ENCODE measurements around the gene KCND3. TPM values are rescaled to one million over a fixed set of nuclear protein-coding genes. Genes with fewer than 3 reads are reported as not detected.

The KCND3 gene
- total RNA-seq, 3 donors from 2014 or later (not counting 1 experiment from before 2014, with no cell fraction given) = 0.07 to 0.16 TPM; not detected in 1

DNA sequence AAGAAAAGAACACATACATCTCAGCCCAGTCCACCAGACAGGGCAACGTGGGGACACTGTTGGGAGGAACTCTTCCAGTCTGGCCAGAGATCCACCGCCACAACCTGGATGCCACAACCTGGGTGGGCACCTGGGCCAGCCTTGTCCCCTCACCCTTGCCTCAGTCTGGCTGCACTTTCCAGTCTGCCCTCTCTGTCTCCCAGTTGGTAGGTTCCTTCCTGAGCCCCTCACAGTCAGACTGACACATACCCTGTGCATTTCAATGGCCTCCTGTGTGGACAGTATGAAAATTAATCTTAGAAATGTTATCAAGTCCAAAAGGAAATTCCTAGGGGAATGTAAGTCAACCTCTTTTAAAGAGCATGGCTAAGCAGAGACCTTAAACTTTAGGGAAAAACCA lies 184.2 kb downstream of the KCND3 start:
- Histone ChIP-seq H3K27me3 (ENCODE audit: control insufficient read depth, insufficient read depth, low read length) (no peaks in the 10 kb centered on the region), H3K27ac (ENCODE audit: low read length) (no peak overlapping the region), H3K9me3 (ENCODE audit: control insufficient read depth, insufficient read depth, low read length) (no peaks in the 10 kb centered on the region), H3K4me1 (ENCODE audit: control insufficient read depth, insufficient read depth, low read length) (peaks cover 5% of the 10 kb centered on the region), H3K36me3 (ENCODE audit: control insufficient read depth, insufficient read depth, low read length) (no peaks in the 10 kb centered on the region), H3K4me3 (ENCODE audit: low read length) (no peak overlapping the region)
- Mint-ChIP-seq H3K4me1 (peaks cover 7 to 11% of the 10 kb centered on the region in 2 donors), H3K4me3 (no peak overlapping the region), H3K36me3 (no peaks in the 10 kb centered on the region), H3K27ac (no peak overlapping the region), H3K9me3 (no peaks in the 10 kb centered on the region), H3K27me3 (ENCODE audit: low read depth in 2 of 2) (peaks cover 0 to 3% of the 10 kb centered on the region in 2 donors)
- WGBS (ENCODE audit: insufficient coverage) = 89% methylated on average over 2 of the region's 2 CpGs
- no peak for DNase-seq
- no peak for ATAC-seq
- intact Hi-C loops (cut with micrococcal nuclease) = no loop called here
- TF ChIP-seq, protein P1, sequence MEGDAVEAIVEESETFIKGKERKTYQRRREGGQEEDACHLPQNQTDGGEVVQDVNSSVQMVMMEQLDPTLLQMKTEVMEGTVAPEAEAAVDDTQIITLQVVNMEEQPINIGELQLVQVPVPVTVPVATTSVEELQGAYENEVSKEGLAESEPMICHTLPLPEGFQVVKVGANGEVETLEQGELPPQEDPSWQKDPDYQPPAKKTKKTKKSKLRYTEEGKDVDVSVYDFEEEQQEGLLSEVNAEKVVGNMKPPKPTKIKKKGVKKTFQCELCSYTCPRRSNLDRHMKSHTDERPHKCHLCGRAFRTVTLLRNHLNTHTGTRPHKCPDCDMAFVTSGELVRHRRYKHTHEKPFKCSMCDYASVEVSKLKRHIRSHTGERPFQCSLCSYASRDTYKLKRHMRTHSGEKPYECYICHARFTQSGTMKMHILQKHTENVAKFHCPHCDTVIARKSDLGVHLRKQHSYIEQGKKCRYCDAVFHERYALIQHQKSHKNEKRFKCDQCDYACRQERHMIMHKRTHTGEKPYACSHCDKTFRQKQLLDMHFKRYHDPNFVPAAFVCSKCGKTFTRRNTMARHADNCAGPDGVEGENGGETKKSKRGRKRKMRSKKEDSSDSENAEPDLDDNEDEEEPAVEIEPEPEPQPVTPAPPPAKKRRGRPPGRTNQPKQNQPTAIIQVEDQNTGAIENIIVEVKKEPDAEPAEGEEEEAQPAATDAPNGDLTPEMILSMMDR (IDR thresholded peaks at IDR 0.05) = no peak

DNA sequence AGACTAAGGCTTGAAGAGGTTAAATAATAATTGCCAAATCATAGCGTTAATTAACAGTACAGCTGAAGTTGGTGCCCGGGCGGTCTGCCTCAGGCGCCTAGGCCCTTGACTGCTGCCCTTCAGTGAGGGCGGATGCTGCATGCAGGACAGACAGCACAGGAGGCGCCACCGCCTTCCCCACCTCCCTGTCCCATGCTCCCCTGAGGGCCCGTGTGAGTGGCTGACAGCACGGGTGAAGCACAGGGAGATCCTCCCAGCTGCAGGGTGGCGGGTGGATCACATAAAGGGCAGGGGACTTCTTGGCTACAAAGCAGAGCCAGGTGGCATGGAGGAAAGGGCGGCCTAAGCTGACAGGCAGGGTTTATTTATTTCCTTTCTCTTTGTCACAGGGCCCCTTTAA lies 184.7 kb downstream of the KCND3 start:
- H3K4me1 Mint-ChIP-seq = peaks cover 7 to 11% of the 10 kb centered on the region in 2 donors
- Histone ChIP-seq H3K9me3 (ENCODE audit: control insufficient read depth, insufficient read depth, low read length) (no peaks in the 10 kb centered on the region), H3K4me1 (ENCODE audit: control insufficient read depth, insufficient read depth, low read length) (peaks cover 4% of the 10 kb centered on the region), H3K27ac (ENCODE audit: low read length) (no peak overlapping the region), H3K27me3 (ENCODE audit: control insufficient read depth, insufficient read depth, low read length) (no peaks in the 10 kb centered on the region), H3K36me3 (ENCODE audit: control insufficient read depth, insufficient read depth, low read length) (no peaks in the 10 kb centered on the region), H3K4me3 (ENCODE audit: low read length) (no peak overlapping the region)
- no peaks in the 10 kb centered on the region for H3K36me3 Mint-ChIP-seq
- intact Hi-C loops (cut with micrococcal nuclease) = no loop called here
- H3K27ac Mint-ChIP-seq = no peak overlapping the region
- no peak overlapping the region for H3K4me3 Mint-ChIP-seq
- DNase-seq (no peak), ATAC-seq (no peak)
- H3K27me3 Mint-ChIP-seq (ENCODE audit: low read depth in 2 of 2) = peaks cover 0 to 3% of the 10 kb centered on the region in 2 donors
- 90% methylated on average over 11 of the region's 11 CpGs for WGBS (ENCODE audit: insufficient coverage)
- H3K9me3 Mint-ChIP-seq = no peaks in the 10 kb centered on the region
- TF ChIP-seq, protein P1 (IDR thresholded peaks at IDR 0.05) = no peak

DNA sequence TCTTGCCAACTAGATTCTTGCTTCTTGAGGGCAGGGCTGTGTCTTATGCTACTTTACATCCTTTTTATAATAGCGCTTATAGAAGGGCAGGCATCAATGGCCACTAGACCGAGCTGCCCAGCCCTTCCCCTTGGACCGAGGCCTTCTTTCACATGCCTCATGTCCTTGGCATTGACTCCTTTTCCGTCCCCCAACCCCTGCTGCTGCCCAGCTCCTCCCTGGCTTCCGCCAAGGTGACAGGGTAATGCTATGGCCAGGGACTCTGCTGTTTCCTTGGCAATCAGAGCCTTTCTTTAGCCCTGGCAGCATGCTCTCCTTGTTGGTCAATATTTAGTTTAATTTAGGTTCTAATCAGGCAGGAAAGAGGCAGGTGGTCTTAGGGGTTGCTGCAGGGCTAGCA lies 185.5 kb downstream of the KCND3 start:
- WGBS (ENCODE audit: insufficient coverage) = 86% methylated on average over 5 of the region's 5 CpGs
- Histone ChIP-seq H3K4me3 (ENCODE audit: low read length) (no peak overlapping the region), H3K27me3 (ENCODE audit: control insufficient read depth, insufficient read depth, low read length) (no peaks in the 10 kb centered on the region), H3K36me3 (ENCODE audit: control insufficient read depth, insufficient read depth, low read length) (no peaks in the 10 kb centered on the region), H3K9me3 (ENCODE audit: control insufficient read depth, insufficient read depth, low read length) (no peaks in the 10 kb centered on the region), H3K27ac (ENCODE audit: low read length) (no peak overlapping the region), H3K4me1 (ENCODE audit: control insufficient read depth, insufficient read depth, low read length) (no peaks in the 10 kb centered on the region)
- Mint-ChIP-seq H3K27me3 (ENCODE audit: low read depth in 2 of 2) (peaks cover 0 to 6% of the 10 kb centered on the region in 2 donors), H3K9me3 (no peaks in the 10 kb centered on the region), H3K36me3 (no peaks in the 10 kb centered on the region), H3K4me3 (no peak overlapping the region), H3K4me1 (peaks cover 7 to 11% of the 10 kb centered on the region in 2 donors), H3K27ac (no peak overlapping the region)
- intact Hi-C loops (cut with micrococcal nuclease) = no loop called here
- DNase-seq (no peak), ATAC-seq (no peak)
- TF ChIP-seq, protein P1 (IDR thresholded peaks at IDR 0.05) = no peak

DNA sequence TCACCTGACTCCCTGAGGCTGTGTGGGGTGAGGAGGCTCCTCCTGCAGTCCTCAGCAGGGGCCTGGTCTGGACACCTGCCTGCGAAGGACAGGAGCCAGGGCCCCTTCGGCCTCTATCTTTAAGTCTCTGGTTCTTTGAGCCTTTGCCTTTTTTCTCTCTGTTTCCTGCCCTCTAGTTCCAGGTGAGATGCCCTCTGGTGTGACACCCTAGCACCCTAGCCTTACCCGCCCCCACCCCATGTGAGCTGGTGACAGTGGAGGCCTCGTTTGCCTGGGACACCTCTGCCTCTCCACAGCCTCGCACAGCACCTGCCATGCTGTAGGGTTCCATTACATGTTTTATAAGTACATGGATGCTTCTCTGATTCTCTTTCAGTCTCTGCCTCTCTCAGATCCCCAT lies 186.5 kb downstream of the KCND3 start:
- Mint-ChIP-seq H3K9me3 (no peaks in the 10 kb centered on the region), H3K4me1 (peaks cover 7 to 11% of the 10 kb centered on the region in 2 donors), H3K27ac (no peak overlapping the region), H3K4me3 (no peak overlapping the region), H3K36me3 (no peaks in the 10 kb centered on the region), H3K27me3 (ENCODE audit: low read depth in 2 of 2) (peaks cover 0 to 6% of the 10 kb centered on the region in 2 donors)
- TF ChIP-seq, protein P1 (IDR thresholded peaks at IDR 0.05) = no peak
- WGBS (ENCODE audit: insufficient coverage) = 91% methylated on average over 5 of the region's 5 CpGs
- H3K27ac ChIP-seq (ENCODE audit: low read length) = no peak overlapping the region
- ATAC-seq = no peak
- H3K36me3 ChIP-seq (ENCODE audit: control insufficient read depth, insufficient read depth, low read length) = no peaks in the 10 kb centered on the region
- no peaks in the 10 kb centered on the region for H3K9me3 ChIP-seq (ENCODE audit: control insufficient read depth, insufficient read depth, low read length)
- intact Hi-C loops (cut with micrococcal nuclease) = no loop called here
- no peaks in the 10 kb centered on the region for H3K27me3 ChIP-seq (ENCODE audit: control insufficient read depth, insufficient read depth, low read length)
- DNase-seq = no peak
- no peaks in the 10 kb centered on the region for H3K4me1 ChIP-seq (ENCODE audit: control insufficient read depth, insufficient read depth, low read length)
- no peak overlapping the region for H3K4me3 ChIP-seq (ENCODE audit: low read length)

All from natural killer cell (primary cell).